Endodermal cell (in vitro differentiated cells): ENCODE measurements around the gene CAMKMT. TPM values are rescaled to one million over a fixed set of nuclear protein-coding genes. Genes with fewer than 3 reads are reported as not detected.

Experiments used
- DNase-seq: peaks from one replicate; pipeline ENCODE4 v3.0.0-alpha.2; 2017
- H3K27ac ChIP-seq: 2 replicates; pipeline ENCODE4 v1.5.1; 2013; ENCODE audit warnings: mild to moderate bottlenecking, low read depth, low read length, moderate library complexity
- H3K27me3 ChIP-seq: 2 replicates; pipeline ENCODE4 v1.6.1; 2013; ENCODE audit warnings: mild to moderate bottlenecking, low read length, moderate library complexity; ENCODE audit not compliant: insufficient read depth, control insufficient read depth, poor library complexity, severe bottlenecking
- H3K36me3 ChIP-seq: 2 replicates; pipeline ENCODE4 v1.7.0; 2013; ENCODE audit warnings: mild to moderate bottlenecking, low read length, moderate library complexity; ENCODE audit not compliant: control insufficient read depth, insufficient read depth
- H3K4me1 ChIP-seq: one replicate; pipeline ENCODE4 v1.7.0; 2013; ENCODE audit warnings: low read length; ENCODE audit not compliant: control insufficient read depth, insufficient read depth
- H3K4me3 ChIP-seq: 2 replicates; pipeline ENCODE4 v1.5.1; 2013; ENCODE audit warnings: mild to moderate bottlenecking, low read length, moderate library complexity
- H3K9ac ChIP-seq: 2 replicates; pipeline ENCODE4 v1.6.1; 2013; ENCODE audit warnings: mild to moderate bottlenecking, low read length, moderate library complexity; ENCODE audit not compliant: poor library complexity, severe bottlenecking; ENCODE audit errors: extremely low read depth
- H3K9me3 ChIP-seq: 2 replicates; pipeline ENCODE4 v1.6.1; 2013; ENCODE audit warnings: mild to moderate bottlenecking, low read length, moderate library complexity; ENCODE audit not compliant: control insufficient read depth
- H3K27ac Mint-ChIP-seq: 2 replicates; pipeline ENCODE4 v1.8.0; 2020; ENCODE audit warnings: mixed read lengths
- H3K27me3 Mint-ChIP-seq: 2 replicates; pipeline ENCODE4 v1.8.0; 2021; ENCODE audit warnings: mild to moderate bottlenecking, mixed read lengths; ENCODE audit not compliant: insufficient read depth
- H3K36me3 Mint-ChIP-seq: 2 replicates; pipeline ENCODE4 v1.8.0; 2020; ENCODE audit warnings: low read depth, mixed read lengths
- H3K4me1 Mint-ChIP-seq: 2 replicates; pipeline ENCODE4 v1.8.0; 2020; ENCODE audit warnings: mixed read lengths
- H3K4me3 Mint-ChIP-seq: 2 replicates; pipeline ENCODE4 v1.8.0; 2020; ENCODE audit warnings: mild to moderate bottlenecking, moderate library complexity, mixed read lengths
- H3K9me3 Mint-ChIP-seq: 2 replicates; pipeline ENCODE4 v1.8.0; 2020; ENCODE audit warnings: mild to moderate bottlenecking, mixed read lengths
- CTCF ChIP-seq: fragments of 200-600 bp; sonication (generic); conservative IDR thresholded peaks from 2 replicates; pipeline ENCODE4 v1.5.0; 2021; ENCODE audit warnings: antibody characterized with exemption, mild to moderate bottlenecking
- WGBS, 2 experiments: methylation state at CpG; one replicate each; pipeline versions ENCODE4 v1.1.5 to v1.1.7; 2013; ENCODE audit warnings: missing lambda C conversion rate in 2 of 2, mixed read lengths in 1 of 2; ENCODE audit not compliant: insufficient coverage in 1 of 2, insufficient read length in 1 of 2; 5-methylcytosine and 5-hydroxymethylcytosine counted together
- total RNA-seq, 2 donors: library from RNA; stranded (reverse); fragmentation: NEBNext Ultra II Directional in 1 of 2; extraction: Animal tissue kit (Norgen Biotek cat#: 25700) in 1 of 2; gene quantifications; 2 replicates in 1 of 2; 3 replicates in 1 of 2; pipeline ENCODE4 v1.2.1, GENCODE V29; 2021

The CAMKMT gene
- total RNA-seq, 2 donors from 2014 or later = 31.4 to 57.5 TPM

- no peak for DNase-seq
- H3K27ac Mint-ChIP-seq = no peak overlapping the region
- no peaks in the 10 kb centered on the region for H3K9me3 Mint-ChIP-seq
- peaks cover 27% of the 10 kb centered on the region for H3K36me3 Mint-ChIP-seq
- Histone ChIP-seq H3K4me3 (no peak overlapping the region), H3K4me1 (peaks cover 7% of the 10 kb centered on the region), H3K36me3 (peaks cover 58% of the 10 kb centered on the region), H3K27me3 (no peaks in the 10 kb centered on the region), H3K27ac (no peak overlapping the region), H3K9ac (no peak overlapping the region), H3K9me3 (no peaks in the 10 kb centered on the region)
- H3K4me3 Mint-ChIP-seq = no peak overlapping the region
- TF ChIP-seq CTCF = no peak
- WGBS, 2 experiments = 89 to 100% methylated on average over 1 of the region's 1 CpG
- no peaks in the 10 kb centered on the region for H3K27me3 Mint-ChIP-seq
- H3K4me1 Mint-ChIP-seq = peaks cover 10% of the 10 kb centered on the region
Measured at GRCh38 chr2:44320832-44321231, 40.9 kb upstream of the CAMKMT start.

DNA sequence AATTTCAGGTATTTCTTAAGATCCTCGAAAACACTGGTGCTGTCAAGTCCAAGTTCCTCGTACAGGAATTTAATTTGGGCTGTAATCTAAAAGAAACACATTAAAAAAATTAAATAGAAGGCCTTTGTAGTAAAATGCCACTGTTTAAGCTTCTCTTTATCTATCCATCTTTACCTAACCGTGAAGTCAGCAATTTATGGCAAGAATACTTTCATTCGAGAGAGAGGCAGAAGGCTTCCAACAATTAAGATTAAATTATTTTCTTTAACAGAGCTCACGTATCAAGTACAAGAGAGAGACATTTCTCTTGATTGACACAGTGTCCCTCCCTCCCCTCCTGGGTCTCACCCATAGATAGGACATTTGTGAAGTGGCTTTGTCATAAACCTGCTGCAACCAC, 40.4 kb upstream of the CAMKMT start:
- Mint-ChIP-seq H3K27me3 (no peaks in the 10 kb centered on the region), H3K4me1 (peaks cover 12% of the 10 kb centered on the region), H3K27ac (no peak overlapping the region), H3K36me3 (peaks cover 27% of the 10 kb centered on the region), H3K9me3 (no peaks in the 10 kb centered on the region), H3K4me3 (no peak overlapping the region)
- no peak for DNase-seq
- no peak for TF ChIP-seq CTCF
- Histone ChIP-seq H3K27ac (no peak overlapping the region), H3K27me3 (no peaks in the 10 kb centered on the region), H3K4me3 (no peak overlapping the region), H3K9me3 (no peaks in the 10 kb centered on the region), H3K36me3 (peaks cover 58% of the 10 kb centered on the region), H3K9ac (no peak overlapping the region), H3K4me1 (peaks cover 8% of the 10 kb centered on the region)
- 93 to 100% methylated on average over 5 of the region's 5 CpGs for WGBS, 2 experiments

- no peak overlapping the region for H3K9ac ChIP-seq
- Mint-ChIP-seq H3K9me3 (no peaks in the 10 kb centered on the region), H3K4me3 (no peak overlapping the region), H3K4me1 (peaks cover 25% of the 10 kb centered on the region), H3K27me3 (no peaks in the 10 kb centered on the region), H3K36me3 (peaks cover 36% of the 10 kb centered on the region), H3K27ac (no peak overlapping the region)
- peak; percentile 36 for DNase-seq
- peaks cover 55% of the 10 kb centered on the region for H3K36me3 ChIP-seq
- H3K27ac ChIP-seq = no peak overlapping the region
- no peaks in the 10 kb centered on the region for H3K9me3 ChIP-seq
- WGBS, 2 experiments = 100% methylated on average over 1 of the region's 1 CpG; no CpG with 5 or more reads in 1 of the 2 experiments
- H3K4me1 ChIP-seq = peaks cover 8% of the 10 kb centered on the region
- H3K27me3 ChIP-seq = no peaks in the 10 kb centered on the region
- H3K4me3 ChIP-seq = no peak overlapping the region
- TF ChIP-seq CTCF = no peak
Measured at GRCh38 chr2:44324971-44325426, 36.7 kb upstream of the CAMKMT start.
